Activated CD8-positive, alpha-beta memory T cell treated with anti-CD3 and anti-CD28 coated beads for 24 hours (primary cell): ENCODE results near the gene AMIGO3.

Experiments
- DNase-seq: peaks from one replicate; pipeline ENCODE4 v3.0.0-alpha.2; 2020

Gene AMIGO3, protein sequence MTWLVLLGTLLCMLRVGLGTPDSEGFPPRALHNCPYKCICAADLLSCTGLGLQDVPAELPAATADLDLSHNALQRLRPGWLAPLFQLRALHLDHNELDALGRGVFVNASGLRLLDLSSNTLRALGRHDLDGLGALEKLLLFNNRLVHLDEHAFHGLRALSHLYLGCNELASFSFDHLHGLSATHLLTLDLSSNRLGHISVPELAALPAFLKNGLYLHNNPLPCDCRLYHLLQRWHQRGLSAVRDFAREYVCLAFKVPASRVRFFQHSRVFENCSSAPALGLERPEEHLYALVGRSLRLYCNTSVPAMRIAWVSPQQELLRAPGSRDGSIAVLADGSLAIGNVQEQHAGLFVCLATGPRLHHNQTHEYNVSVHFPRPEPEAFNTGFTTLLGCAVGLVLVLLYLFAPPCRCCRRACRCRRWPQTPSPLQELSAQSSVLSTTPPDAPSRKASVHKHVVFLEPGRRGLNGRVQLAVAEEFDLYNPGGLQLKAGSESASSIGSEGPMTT

DNA sequence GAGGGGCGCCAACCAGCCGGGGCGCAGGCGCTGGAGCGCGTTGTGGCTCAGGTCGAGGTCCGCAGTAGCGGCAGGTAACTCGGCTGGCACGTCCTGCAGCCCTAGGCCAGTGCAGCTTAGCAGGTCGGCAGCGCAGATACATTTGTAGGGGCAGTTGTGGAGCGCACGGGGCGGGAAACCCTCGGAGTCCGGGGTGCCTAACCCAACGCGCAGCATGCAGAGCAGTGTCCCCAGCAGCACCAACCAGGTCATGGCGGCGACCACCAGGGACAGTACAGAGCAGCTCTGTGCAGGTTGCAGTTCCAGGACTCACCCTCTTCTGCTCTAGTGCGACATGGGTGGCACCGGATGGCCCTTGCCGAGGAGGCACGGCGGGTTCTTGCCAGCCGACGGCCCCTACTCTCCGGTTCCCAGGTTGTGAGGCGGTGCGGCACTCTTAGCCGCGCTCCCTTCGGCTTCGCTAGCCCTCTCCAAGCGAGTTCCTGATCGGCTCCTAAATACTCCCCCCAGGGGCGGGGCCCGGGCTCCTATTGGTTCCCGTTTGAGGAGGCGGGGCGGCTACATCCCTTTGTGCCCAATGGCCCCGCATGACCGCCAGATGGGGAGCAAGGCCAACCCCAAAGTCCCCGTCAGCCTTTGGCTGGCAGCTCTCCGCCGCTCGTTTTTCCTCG, at the start of gene AMIGO3:
Gene AMIGO3 (minus strand): TSS at position 471 of the 671 bp plus-strand sequence. CDS start 219 bp downstream, at position 252.
- peak; percentile 97 for DNase-seq

DNA sequence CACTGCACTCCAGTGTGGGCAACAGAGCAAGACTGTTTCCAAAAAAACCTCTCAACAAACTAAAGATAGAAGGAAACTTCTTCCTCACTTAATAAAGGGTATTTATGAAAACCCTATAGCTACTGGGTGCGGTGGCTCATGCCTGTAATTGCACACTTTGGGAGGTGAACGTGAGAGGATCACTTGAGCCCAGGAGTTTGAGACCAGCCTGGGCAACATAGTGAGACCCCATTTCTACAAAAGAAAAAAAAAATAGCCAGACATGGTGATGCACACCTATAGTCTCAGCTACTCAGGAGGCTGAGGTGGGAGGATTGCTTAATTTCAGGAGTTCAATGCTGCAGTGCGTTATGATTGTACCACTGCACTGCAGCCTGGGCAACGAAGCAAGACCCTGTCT, 44.5 kb upstream of the AMIGO3 start:
- no peak for DNase-seq

DNA sequence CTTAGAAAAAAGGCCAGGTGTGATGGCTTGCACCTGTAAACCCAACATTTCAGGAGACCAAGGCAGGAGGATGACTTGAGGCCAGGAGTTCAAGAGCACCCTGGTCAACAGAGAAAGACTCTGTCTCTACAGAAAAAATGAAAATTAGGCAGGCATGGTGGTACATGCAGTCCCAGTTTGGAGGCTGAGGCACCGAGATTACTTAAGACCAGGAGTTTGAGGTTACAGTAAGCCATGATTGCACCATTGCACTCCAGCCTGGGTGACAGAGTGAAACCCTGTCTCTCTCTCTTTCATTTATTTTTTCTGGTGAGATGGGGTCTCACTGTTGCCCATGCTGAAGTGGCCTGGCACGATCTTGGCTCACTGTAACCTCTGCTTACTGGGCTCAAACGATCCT, 42.2 kb upstream of the AMIGO3 start:
- peak; percentile 19 for DNase-seq

DNA sequence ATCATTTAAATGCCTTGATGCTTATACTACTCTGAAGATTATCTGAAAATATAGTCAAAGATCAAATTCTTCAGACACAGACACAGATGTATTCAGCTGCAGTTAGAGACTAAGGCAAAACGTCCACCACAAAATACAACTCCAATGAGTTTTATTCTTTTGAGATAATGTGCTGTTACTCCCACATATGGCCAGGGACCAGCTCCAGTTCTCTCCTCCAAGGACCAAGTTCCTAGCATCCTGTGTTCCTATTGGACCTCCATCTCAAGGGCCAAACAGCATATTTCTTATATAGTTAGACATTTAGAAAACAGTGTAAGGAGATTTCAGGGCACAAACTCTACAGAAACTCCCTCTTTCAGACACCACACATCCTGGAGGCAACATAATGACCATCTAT, 39.7 kb upstream of the AMIGO3 start:
- DNase-seq, result no peak

DNA sequence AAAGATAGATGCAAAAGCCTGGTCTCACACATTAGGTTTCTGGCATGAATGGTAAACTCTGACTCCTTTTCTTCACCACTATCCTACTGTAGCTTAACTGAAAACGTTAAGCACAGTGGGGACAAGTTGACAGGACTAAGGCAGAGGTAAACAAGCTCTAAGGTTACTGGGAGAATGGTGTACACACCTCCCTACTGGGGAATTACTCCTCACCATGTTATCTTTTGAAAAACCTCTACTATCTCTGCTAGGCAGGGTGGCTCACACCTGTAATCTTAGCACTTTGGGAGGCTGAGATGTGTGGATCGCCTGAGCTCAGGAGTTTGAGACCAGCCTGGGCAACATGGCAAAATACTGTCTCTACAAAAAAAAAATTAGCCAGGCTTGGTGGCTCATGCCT, 37.7 kb upstream of the AMIGO3 start:
- no peak for DNase-seq

DNA sequence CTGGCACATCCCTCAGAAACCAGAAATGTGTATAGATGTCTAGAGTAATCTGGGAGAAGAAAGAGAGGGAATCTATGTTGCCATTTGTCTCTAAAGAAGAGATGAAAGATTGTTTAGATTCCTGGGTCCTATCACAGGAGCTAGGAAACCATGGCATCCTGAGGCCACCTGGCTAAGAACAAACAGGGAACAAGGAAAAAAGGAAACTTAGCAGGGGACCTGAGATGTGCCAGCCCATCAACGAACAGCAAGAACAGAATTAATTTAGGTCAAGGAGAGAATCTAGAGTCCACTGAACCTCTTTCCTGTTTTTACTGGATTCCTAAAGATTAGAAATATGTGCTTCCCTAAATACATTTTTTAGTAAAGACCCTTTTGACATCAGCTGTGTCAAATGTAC, 36.6 kb upstream of the AMIGO3 start:
- DNase-seq, result no peak

DNA sequence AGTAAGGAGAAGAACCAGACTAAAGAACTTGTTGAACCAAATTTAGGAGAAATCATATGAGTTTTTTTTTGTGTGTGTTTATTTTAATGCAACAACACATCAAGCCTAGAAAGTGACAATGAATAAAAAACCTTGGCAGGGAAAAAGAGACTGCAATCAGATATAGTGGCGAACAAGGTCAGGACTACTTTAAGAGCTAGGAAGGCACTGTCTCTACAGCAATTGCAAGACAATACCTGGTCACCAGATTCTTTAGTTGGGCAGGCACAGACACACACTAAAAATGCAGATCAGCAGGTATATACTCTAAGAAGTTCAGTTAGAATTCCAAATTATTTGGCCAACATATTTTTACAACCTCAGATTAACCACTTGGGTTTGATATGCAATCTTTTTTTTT, 35.1 kb upstream of the AMIGO3 start:
- peak; percentile 5 for DNase-seq

DNA sequence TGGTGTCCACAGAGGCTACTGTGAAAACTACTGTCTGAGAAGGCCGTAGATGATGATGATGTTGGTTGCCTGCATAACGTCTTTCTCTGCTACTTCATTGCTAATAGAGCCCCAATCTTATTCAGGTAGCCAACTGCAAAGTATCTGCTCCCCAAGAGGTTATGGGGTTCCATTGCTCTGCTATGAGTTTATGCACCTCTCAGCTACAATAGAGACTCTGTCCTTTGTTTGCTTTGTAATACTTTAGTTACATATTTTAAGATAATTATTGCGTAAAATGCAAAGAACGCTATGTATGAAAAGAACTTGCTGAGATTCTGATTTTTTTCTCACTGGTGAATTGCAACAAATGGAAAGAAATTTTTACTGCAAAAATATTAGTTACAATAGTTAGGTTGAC, 32.0 kb upstream of the AMIGO3 start:
- peak; percentile 1 for DNase-seq

DNA sequence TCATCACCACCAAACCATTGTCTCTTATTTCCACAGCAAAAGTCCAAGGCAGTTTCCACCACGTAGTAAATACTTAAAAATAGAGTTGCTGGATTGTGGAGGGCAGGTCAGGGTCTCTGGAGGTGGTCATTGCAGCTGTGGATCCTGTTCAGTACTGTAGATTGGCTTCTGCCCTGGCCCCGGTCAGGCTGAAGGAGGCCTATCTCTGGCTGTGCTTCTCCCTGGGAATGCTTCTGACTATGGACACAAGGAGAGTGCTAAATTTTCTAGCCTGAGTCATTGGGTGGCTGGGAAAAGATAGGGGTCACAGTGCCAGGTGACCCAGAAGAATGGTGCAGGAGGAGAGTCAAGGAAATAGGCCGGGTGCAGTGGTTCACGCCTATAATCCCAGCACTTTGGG, 30.6 kb upstream of the AMIGO3 start:
- DNase-seq, result peak; percentile 28

DNA sequence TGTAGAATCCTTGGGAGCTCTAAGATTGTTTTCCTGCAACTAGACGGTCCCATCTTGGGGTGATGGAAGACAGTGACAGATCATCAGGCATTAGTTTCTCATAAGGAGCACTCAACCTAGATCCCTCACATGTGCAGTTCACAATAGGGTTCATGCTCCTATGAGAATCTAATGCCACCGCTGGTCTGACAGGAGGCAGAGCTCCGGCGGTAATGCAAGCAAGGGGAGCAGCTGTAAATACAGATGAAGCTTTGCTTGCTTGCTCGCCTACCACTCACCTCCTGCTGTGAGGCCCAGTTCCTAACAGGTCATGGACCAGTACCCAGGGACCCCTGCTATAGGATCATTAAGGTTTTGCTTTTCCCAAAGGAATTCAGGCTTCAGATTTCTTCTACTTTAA, 29.4 kb upstream of the AMIGO3 start:
- peak; percentile 9 for DNase-seq

DNA sequence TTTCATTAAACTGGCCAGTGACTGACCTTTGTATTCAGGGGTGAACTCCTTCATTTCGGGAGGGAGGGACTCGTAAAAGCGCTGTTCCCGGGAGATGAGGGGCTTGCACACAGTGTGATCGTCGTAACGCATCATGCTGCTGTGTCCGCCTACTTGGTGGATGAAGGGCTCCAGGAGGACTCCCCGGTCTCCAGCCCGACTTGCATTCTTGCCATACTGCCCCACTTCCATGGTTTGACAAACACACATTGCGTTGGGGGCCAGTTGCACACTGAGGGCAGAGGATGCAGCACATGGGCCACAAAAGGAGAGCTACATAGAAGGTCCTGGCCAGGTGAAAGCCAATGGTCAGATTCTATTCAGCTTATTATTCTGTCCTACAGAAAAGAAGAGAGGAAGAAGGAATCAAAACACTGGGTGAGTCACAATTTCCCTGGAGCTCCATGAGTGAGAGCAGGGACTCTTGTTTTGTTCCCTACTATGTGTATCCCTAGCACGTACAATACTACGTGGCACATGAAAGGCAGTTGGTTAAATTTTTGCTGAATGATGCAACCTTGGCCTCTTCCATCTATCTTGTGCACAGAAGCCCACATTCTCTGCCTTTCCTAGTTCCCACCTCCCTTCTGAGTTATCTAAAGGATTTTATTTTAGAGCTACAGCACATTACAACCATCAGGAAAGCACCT, 28.5 kb upstream of the AMIGO3 start:
- peak; percentile 17 for DNase-seq

DNA sequence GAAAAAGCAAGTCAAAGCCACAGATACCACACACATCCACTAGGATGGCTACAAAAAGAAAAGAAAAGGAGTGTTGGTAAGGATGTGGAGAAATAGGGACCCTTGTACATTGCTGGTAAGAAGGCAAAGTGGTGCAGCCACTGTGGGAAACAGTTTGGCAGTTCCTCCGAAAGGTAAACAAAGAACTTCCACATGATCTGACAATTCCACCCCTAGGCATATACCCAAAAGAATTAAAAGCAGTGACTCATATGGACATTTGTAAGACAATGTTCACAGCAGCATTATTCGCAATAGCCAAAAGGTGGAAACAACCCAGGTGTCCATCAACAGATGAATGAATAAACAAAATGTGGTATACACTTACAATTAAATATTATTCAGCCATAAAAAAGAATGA, 26.5 kb upstream of the AMIGO3 start:
- DNase-seq, result no peak

DNA sequence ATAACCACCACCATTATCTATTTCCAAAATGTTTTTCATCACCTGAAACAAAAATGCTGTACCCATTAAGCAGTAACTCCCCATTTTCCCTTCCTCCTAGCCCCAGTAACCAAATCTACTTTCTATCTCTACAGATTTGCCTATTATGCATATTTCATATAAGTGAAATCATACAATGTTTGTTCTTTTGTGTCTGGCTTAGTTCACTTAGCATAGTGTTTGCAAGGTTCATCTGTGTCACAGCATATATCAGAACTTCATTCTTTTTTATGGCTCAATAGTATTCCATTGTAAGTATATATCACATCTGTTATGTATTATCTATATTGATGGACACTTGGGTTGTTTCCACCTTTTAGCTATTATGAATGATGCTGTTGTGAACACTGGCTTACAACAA, 20.9 kb upstream of the AMIGO3 start:
- DNase-seq, result no peak

DNA sequence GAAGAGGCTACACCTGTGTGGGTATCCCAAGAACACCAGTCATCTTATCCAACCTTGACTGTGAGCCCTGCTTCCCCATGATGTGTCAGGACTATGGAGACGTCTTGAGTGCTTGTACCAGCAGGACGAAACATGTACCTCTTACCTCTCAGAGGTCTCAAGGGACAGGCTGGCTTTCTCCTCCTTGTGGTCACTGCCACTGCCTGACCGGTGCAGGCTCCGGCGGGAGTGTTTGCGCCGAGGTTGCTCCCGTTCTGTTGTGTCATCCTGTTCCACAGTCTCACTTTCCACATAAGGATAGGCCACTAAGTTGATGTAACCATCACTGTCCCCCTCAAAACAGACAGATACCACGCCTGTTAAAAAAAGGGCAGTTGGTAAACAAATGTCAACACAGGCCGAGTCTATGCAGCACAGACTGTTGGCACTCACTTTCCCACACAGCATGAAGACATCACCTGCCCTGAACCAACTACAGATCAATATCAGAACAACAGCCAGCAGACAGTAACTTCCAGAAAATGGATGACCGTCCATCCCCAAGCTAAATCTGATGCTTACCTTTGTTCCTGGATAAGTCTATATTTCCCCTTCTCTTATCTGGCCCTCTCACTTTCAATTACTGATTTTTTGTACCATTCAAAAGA, 18.7 kb upstream of the AMIGO3 start:
- no peak for DNase-seq

DNA sequence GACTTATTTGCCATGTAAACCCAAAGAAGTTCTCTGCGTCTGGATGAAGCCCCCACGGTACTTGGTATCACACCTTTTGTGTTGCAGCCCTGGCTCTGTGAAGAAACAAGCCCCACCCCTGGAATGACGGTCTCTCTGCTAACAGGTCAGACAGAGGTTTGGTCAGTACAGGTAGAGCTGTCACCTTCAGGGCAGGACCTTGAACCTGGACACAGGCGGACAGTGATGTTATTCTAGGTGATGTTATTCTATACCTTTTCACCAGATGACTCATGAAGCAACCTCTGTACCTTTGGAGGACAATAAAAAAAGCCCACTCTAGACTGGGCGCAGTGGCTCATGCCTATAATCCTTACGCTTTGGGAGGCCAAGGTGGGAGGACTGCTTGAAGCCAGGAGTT, 15.3 kb upstream of the AMIGO3 start:
- no peak for DNase-seq

DNA sequence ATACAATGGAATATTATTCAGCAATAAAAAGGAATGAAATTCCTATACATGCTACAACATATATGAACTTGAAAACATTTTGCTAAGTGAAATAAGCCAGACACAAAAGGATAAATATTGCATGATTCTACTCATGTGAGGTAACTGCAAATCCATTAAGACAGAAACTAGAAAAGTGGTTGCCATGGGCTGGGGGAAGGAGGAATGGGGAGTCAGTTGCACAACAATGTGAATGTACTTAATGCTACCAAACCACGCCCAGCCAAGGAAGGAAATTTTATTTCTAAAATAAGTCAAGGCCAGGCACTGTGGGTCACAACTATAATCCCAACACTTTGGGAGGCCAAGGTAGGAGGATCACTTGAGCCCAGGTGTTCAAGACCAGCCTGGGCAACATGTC, 14.1 kb upstream of the AMIGO3 start:
- DNase-seq, result no peak

DNA sequence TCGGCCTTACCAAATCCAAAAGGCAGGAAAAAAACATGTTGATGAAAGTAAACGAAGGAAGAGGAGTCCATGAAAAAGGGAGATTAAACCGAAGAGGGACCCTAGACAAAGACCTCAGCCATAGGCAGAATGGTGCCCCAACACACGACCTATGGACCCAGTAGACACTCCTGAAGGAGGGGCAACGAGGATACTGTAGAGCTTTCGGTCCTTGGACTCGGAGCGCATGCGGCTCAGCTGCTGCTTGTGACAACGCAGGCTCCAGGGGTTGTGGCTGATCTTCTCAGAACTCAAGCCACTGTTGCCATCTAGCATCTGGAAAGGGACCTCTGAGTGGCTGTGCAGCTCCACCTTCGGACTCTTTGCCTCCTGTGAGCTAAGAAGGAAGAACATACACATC, 13.1 kb upstream of the AMIGO3 start:
- no peak for DNase-seq

DNA sequence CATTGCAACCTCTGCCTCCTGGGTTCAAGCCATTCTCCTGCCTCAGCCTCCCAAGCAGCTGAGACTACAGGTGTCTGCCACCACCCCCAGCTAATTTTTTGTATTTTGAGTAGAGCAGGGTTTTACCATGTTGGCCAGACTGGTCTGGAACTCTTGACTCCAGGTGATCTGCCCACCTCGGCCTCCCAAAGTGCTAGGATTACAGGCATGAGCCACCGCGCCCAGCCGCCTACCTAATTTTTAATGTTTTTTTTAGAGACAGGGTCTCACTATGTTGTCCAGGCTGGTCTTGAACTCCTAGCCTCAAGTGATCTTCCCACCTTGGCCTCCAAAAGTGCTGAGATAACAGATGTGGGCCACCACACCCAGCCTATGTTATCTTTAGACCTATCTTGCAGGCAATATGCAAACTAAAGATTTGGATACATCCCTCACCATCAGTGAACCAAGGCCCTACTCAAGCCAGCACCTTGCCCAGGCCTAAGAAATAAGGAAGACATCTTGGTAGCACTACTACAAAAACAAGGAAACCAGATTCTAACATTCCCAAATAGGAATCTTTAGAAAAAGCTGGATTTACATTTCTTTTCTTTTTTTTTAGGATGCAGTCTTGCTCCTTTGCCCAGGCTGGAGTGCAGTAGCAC, 10.6 kb upstream of the AMIGO3 start:
- no peak for DNase-seq

DNA sequence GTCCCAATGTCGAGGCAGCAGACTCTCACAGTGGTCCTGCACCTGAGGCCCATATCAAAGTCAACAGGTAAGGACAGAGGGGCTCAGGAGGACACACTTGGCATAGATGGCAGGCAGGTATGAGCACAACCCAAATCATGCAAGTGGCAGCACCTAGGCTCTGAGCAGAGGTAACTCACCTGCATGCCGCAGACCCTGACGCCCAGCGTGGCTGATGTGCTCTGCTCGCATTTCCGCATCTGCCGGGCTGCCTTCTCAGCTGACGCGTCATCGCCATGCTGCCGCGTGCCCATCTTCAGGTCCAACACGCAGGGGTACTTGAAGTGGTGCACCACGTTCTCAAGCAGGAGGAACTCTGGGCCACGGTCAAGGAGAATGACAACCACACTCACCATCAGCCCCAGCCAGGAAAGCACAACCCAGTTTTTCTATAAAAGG, 8.5 kb upstream of the AMIGO3 start:
- no peak for DNase-seq

DNA sequence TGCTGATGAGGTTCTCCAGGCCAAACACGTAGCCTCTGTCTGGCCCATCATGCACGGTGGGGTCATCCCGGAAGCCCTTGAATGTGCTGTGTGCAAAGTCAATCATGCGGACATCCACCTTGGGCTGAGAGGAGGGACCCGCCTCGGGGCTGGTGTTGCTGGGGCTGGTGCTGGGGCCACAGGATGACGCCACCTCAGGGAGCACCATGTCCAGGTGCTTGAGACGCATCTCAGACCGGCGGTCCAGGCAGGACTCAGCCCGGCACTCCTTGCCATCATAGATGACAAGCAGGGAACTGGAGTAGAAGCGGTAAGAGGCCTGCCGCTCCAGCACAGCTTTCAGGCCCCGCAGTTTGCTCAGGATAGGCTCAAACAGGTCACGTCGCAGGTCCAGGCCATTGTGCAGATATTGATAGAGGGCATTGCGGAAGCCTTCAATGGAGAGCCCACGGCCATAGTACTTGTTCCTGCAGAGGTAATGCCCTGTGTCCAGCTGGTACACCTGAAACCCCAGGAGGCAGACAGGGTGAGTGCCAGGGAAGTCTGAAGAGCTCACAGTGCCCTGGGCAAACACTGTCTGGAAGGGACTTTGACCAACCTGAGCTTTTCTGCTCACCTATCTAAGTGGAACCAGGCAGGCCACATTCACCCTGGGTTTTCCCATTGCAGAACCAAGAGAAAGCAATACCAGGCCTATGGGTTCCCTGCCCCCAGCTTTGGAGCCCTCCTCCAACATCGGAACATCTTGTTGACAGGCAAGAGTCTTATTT, 7.9 kb upstream of the AMIGO3 start:
- no peak for DNase-seq

DNA sequence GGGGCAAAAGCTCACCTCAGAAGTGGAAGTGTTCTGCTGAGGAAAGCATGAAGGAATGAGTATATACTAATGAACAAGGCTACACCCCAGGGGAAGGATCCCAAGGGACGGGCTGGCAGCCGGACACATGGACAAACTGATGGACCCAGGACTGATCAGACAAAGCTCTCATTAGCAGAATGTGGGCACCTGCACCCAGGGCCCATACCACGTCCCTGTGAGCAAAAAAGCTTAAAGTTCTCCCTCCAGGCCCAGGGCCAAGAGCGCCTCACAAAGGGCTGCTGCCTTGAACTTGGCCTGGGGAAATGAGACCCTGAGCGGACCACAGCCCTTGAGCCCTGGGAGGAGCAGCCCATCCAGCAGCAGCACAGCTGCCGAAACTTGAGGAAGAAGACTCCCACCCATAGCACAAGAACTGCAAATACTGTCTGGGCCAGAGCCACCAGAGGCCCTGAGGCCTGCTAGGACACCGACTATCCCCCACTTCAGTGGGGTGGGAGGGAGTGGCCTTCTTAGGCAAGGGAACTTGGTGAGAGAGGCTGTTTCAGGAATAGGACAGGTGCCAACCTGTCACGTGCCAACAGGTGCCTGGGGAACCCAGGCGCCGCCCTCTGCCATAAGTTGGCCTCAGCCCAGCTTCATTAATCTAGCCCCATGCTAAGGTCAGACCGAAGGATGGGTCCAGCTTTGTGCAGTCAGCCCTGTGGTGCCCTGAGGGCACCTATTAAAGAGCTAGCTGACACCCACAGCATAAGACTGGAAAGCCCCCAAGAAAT, 6.6 kb upstream of the AMIGO3 start:
- no peak for DNase-seq
